K562 (cell line): ENCODE results near the gene PLAAT5. TPM values are rescaled to one million over a fixed set of nuclear protein-coding genes. Genes with fewer than 3 reads are reported as not detected.

ENCODE experiments used
- AFF1 ChIP-seq, 2 experiments: fragments of 450-650 bp; IDR thresholded peaks; 2 replicates each; pipeline ENCODE4 v1.6.1; 2018; ENCODE audit warnings: mild to moderate bottlenecking in 2 of 2, low read depth in 1 of 2; ENCODE audit not compliant: partially characterized antibody in 2 of 2
- CREB1 ChIP-seq, 2 experiments: sonication (generic) in 1 of 2; formaldehyde crosslinking in 1 of 2; IDR thresholded peaks; 2 replicates each; pipeline versions ENCODE4 v1.6.1 to v1.8.0; 2012 to 2022; ENCODE audit warnings: inconsistent platforms in 1 of 2, mild to moderate bottlenecking in 1 of 2, missing genetic modification reagents in 1 of 2, moderate library complexity in 1 of 2
- JUNB ChIP-seq: fragments of 450-650 bp; formaldehyde crosslinking; conservative IDR thresholded peaks from 2 replicates; pipeline ENCODE4 v1.4.0; 2020; ENCODE audit warnings: mild to moderate bottlenecking
- SMARCC2 ChIP-seq: fragments of 450-650 bp; IDR thresholded peaks from 2 replicates; pipeline ENCODE4 v1.6.1; 2017; ENCODE audit warnings: antibody characterized with exemption, moderate library complexity, mild to moderate bottlenecking, low read depth
- polyA plus RNA-seq, 8 experiments: library from polyadenylated mRNA; depleted of rRNA in 4 of 8; stranded (reverse) in 5 of 8; unstranded in 3 of 8; fragments of >200 nt; fragmentation: Nextera tagmentation in 2 of 8; fragmentation: Illumina TruSeq in 1 of 8; extraction: Ambion mirVana in 2 of 8; extraction: Trizol in 1 of 8; gene quantifications; 2 replicates each; pipeline versions ENCODE4 v1.2.1 to v1.2.3, GENCODE V29; 2011 to 2014; ENCODE audit warnings: inconsistent platforms in 1 of 8, missing spikeins in 1 of 8
- total RNA-seq, 7 experiments: library from RNA; depleted of rRNA in 6 of 7; stranded (reverse); fragments of >200 nt in 6 of 7; fragmentation: Illumina TruSeq in 2 of 7; extraction: Trizol in 2 of 7; gene quantifications; 2 replicates each; pipeline versions ENCODE4 v1.2.1 to v1.2.3, GENCODE V29; 2011 to 2021; ENCODE audit warnings: low replicate concordance in 1 of 7
- TF ChIP-seq, protein P1 (sequence below): sonication (generic); formaldehyde crosslinking; IDR thresholded peaks from 2 replicates; pipeline ENCODE4 v1.8.0; 2022; ENCODE audit warnings: mild to moderate bottlenecking, missing genetic modification reagents
- TF ChIP-seq, protein P2 (sequence below): fragments of 250-450 bp; sonication (Bioruptor Pico); IDR thresholded peaks from 2 replicates; pipeline ENCODE4 v1.5.0; 2021

Gene PLAAT5
- total and polyA plus RNA-seq, 9 of the 15 experiments (the other 6 are each of a cell fraction or from before 2014, with no cell fraction given), result not detected

DNA sequence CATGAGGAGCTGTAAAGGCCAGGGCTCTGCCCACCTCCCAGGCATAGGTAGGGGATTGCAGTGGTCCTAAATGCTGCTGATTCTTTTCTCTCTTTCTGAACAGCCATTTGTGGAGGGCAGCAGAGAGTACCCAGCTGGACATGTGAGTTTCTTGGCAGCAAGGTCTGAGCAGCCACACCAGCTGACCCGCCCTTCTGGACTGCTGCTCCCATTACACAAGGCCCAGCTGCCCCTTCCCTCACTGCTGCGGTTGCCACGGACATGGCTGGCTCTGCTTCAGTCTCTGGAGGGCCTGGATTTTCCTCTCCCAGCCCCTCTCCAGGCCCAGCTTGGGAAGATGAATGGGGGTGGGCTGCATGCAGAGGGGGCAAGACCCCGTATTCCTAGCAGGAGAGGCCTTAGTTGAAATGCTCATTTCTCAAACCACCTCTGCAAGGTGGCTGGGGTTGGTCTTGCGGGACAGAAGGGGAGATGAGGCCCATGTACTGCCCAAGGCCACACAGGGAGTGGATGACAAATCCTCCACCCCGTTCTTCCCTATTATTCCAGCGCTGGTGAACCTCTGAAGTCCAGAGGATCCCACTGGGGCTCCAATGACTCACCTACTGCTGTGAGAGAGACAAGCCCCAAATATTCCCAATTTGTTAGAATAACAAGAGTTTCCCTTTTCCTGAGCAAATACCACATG is 19.5 kb upstream of the PLAAT5 start (continued):
- TF ChIP-seq, protein P1, sequence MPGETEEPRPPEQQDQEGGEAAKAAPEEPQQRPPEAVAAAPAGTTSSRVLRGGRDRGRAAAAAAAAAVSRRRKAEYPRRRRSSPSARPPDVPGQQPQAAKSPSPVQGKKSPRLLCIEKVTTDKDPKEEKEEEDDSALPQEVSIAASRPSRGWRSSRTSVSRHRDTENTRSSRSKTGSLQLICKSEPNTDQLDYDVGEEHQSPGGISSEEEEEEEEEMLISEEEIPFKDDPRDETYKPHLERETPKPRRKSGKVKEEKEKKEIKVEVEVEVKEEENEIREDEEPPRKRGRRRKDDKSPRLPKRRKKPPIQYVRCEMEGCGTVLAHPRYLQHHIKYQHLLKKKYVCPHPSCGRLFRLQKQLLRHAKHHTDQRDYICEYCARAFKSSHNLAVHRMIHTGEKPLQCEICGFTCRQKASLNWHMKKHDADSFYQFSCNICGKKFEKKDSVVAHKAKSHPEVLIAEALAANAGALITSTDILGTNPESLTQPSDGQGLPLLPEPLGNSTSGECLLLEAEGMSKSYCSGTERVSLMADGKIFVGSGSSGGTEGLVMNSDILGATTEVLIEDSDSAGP (CRISPR knock-in tag), result no peak
- TF ChIP-seq CREB1 (IDR thresholded peaks at IDR 0.05), result no peak
- TF ChIP-seq CREB1 (CRISPR knock-in tag; IDR thresholded peaks at IDR 0.05), result no peak
- TF ChIP-seq, protein P2, sequence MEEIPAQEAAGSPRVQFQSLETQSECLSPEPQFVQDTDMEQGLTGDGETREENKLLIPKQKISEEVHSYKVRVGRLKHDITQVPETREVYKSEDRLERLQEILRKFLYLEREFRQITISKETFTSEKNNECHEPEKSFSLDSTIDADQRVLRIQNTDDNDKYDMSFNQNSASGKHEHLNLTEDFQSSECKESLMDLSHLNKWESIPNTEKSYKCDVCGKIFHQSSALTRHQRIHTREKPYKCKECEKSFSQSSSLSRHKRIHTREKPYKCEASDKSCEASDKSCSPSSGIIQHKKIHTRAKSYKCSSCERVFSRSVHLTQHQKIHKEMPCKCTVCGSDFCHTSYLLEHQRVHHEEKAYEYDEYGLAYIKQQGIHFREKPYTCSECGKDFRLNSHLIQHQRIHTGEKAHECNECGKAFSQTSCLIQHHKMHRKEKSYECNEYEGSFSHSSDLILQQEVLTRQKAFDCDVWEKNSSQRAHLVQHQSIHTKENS, result no peak
- no peak for TF ChIP-seq AFF1 (IDR thresholded peaks at IDR 0.05; ENCODE audit: low read depth in 1 of 2, partially characterized antibody in 2 of 2)
- no peak for TF ChIP-seq SMARCC2
- TF ChIP-seq JUNB (CRISPR knock-in tag), result no peak
